GM13977 (cell line): ENCODE measurements around the gene CCDC122.

Experiments used
- DNase-seq: peaks from one replicate; pipeline ENCODE4 v3.0.0; 2012; ENCODE audit warnings: low spot score
- in situ Hi-C: fragments of 300-500 bp; cut with MboI; formaldehyde crosslinking; loops from one replicate; pipeline ENCODE4 v1.12.0; 2022; ENCODE audit warnings: low sequenced_read_pairs, low pct_unique_long_range_greater_than_20kb, mixed read lengths, inconsistent platforms; ENCODE audit not compliant: unreplicated experiment
- TF ChIP-seq, protein P1 (sequence below): IDR thresholded peaks from 2 replicates; pipeline ENCODE4 v1.5.1; 2012; ENCODE audit warnings: mild to moderate bottlenecking, control low read depth; ENCODE audit not compliant: insufficient read depth; ENCODE audit errors: extremely low read depth, missing control alignments

Gene CCDC122

DNA sequence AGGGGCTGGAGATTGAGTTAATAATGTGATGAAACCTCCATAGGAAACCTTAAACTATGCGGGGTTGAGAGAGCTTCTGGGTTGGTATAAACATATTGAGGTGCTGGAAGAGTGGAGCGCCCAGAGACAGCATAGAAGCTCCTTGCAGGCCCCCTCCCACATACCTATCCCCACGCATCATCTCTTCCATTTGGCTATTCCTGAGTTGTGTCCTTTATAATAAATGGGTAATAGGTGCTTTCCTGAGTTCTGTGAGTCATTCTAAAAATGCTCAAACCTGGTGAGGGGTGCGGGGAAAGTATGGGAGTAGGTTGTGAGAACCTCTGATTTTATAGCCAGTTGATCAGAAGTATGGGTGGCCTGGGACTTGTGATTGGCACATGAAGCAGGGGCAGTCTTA lies 14.6 kb downstream of the CCDC122 start:
- no peak for DNase-seq
- in situ Hi-C loops, result no loop called here
- TF ChIP-seq, protein P1, sequence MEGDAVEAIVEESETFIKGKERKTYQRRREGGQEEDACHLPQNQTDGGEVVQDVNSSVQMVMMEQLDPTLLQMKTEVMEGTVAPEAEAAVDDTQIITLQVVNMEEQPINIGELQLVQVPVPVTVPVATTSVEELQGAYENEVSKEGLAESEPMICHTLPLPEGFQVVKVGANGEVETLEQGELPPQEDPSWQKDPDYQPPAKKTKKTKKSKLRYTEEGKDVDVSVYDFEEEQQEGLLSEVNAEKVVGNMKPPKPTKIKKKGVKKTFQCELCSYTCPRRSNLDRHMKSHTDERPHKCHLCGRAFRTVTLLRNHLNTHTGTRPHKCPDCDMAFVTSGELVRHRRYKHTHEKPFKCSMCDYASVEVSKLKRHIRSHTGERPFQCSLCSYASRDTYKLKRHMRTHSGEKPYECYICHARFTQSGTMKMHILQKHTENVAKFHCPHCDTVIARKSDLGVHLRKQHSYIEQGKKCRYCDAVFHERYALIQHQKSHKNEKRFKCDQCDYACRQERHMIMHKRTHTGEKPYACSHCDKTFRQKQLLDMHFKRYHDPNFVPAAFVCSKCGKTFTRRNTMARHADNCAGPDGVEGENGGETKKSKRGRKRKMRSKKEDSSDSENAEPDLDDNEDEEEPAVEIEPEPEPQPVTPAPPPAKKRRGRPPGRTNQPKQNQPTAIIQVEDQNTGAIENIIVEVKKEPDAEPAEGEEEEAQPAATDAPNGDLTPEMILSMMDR, result no peak

GRCh38 chr13:43861863-43862262 lies 17.7 kb downstream of the CCDC122 start:
- no peak for DNase-seq
- in situ Hi-C loops, result no loop called here
- TF ChIP-seq, protein P1, result no peak

DNA sequence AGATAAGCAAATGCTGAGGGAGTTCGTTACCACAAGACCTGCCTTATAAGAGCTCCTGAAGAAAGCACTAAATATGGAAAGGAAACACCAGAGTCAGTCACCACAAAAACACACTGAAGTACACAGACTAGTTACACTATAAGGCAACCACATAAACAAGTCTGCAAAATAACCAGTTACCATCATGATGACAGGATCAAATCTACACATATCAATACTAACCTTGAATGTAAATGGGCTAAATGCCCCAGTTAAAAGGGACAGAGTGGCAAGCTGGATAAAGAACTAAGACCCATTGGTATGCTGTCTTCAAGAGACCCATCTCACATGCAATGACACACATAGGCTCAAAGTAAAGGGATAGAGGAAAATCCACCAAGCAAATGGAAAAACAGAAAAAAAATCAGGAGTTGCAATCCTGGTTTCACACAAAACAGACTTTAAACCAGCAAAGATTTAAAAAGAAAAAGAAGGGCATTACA lies 26.6 kb downstream of the CCDC122 start:
- in situ Hi-C loops, result no loop called here
- DNase-seq, result no peak
- TF ChIP-seq, protein P1, result no peak

DNA sequence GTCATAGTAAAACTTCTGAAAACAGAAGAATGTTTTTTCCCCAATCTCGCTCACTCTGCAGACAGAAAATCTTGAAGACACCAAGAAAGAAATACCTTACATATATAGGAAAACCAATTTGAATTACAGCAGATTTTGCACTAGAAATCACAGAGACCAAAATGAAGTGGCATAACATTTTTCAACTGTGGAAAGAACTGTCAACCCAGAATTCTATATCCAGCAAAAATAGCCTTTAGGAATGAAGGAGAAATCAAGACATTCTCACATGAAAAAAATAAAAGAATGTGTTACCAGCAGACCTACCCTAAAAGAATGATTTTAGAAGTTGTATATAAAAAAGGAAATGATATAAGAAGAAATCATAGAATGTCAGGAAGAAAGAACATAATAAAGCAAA lies 28.7 kb downstream of the CCDC122 start:
- in situ Hi-C loops, result no loop called here
- no peak for DNase-seq
- TF ChIP-seq, protein P1, result no peak

GRCh38 chr13:43848001-43848649 lies 31.4 kb downstream of the CCDC122 start:
- TF ChIP-seq, protein P1, result no peak
- no peak for DNase-seq
- in situ Hi-C loops, result no loop called here

GRCh38 chr13:43846496-43847158 lies 32.9 kb downstream of the CCDC122 start:
- no peak for DNase-seq
- TF ChIP-seq, protein P1, result no peak
- in situ Hi-C loops, result no loop called here
